ENCODE results near the gene DYNLL2. TPM values are rescaled to one million over a fixed set of nuclear protein-coding genes. Genes with fewer than 3 reads are reported as not detected.
"Not testable (repeated sequence)": the region's sequence is repeated elsewhere in the genome, so short reads cannot be mapped to it uniquely, and the experiment has no call there.

The DYNLL2 gene
- total RNA-seq, 1 donor from 2014 or later = 42.5 TPM

DNA sequence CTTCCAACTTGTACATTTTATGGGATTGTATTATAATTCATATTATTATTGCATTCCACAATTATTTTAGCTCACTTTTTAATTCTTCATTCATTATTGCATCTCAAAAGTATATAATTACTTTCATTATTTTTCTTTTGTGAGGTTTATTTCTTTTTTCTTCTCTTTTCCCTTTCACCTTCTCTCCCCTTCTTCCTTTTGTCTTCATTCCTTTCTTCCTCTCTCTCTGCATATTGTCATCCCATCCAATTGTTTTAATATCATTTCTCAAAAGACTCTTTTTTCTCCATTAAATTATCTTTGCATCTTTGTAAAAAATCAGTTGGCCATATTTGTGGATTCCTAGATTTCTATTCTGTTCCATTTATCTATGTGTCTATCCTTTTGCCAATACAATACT, 17.3 kb downstream of the DYNLL2 start:
- Mint-ChIP-seq H3K27ac (no peak overlapping the region), H3K9me3 (no peaks in the 10 kb centered on the region), H3K4me1 (ENCODE audit: unreplicated experiment) (no peaks in the 10 kb centered on the region), H3K36me3 (no peaks in the 10 kb centered on the region), H3K27me3 (no peaks in the 10 kb centered on the region), H3K4me3 (no peak overlapping the region)
- TF ChIP-seq, protein P1, sequence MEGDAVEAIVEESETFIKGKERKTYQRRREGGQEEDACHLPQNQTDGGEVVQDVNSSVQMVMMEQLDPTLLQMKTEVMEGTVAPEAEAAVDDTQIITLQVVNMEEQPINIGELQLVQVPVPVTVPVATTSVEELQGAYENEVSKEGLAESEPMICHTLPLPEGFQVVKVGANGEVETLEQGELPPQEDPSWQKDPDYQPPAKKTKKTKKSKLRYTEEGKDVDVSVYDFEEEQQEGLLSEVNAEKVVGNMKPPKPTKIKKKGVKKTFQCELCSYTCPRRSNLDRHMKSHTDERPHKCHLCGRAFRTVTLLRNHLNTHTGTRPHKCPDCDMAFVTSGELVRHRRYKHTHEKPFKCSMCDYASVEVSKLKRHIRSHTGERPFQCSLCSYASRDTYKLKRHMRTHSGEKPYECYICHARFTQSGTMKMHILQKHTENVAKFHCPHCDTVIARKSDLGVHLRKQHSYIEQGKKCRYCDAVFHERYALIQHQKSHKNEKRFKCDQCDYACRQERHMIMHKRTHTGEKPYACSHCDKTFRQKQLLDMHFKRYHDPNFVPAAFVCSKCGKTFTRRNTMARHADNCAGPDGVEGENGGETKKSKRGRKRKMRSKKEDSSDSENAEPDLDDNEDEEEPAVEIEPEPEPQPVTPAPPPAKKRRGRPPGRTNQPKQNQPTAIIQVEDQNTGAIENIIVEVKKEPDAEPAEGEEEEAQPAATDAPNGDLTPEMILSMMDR (conservative IDR thresholded peaks at IDR 0.05) = no peak
- DNase-seq (ENCODE audit: extremely low spot score, unreplicated experiment) = no peak

DNA sequence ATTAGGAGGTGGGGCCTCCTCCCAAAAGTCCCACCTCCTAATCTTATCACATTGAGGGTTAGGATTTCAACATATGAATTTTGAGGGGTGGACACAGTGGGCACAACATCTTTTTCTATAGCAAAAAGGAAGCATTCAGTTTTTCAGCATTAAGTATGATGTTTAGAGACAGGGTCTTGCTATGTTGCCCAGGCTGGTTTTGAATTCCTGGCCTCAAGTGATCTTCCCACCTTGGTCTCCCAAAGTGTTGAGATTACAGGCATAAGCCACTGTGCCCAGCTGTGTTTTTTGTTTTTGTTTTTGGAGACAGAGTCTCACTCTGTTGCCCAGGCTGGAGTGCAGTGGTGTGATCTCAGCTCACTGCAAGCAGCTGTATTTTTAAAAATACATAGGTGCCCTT, 18.7 kb downstream of the DYNLL2 start:
- H3K36me3 Mint-ChIP-seq; H3K27me3 Mint-ChIP-seq; H3K4me3 Mint-ChIP-seq; H3K9me3 Mint-ChIP-seq; H3K4me1 Mint-ChIP-seq (ENCODE audit: unreplicated experiment); H3K27ac Mint-ChIP-seq: not testable (repeated sequence)
- DNase-seq (ENCODE audit: extremely low spot score, unreplicated experiment) = peak; percentile 22

DNA sequence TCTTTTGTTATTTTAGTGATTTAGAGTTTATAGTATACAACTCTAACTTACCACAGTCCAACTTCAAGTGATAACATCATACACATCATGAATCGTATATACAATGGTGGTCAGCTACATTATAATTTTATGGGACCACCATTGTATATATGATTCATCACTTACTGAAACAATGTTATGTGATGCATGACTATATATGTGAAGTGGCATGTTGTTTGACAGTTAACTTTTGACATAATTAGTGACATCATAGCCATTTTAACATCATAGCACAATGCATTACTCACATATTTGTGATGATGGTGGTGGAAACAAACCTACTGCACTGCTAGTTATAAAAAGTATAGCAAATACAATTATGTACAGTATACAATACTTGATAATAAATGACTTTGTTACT, 21.9 kb downstream of the DYNLL2 start:
- TF ChIP-seq, protein P1 (conservative IDR thresholded peaks at IDR 0.05) = no peak
- H3K9me3 Mint-ChIP-seq = no peaks in the 10 kb centered on the region
- no peak overlapping the region for H3K27ac Mint-ChIP-seq
- H3K36me3 Mint-ChIP-seq = no peaks in the 10 kb centered on the region
- no peaks in the 10 kb centered on the region for H3K27me3 Mint-ChIP-seq
- H3K4me1 Mint-ChIP-seq (ENCODE audit: unreplicated experiment) = no peaks in the 10 kb centered on the region
- H3K4me3 Mint-ChIP-seq = no peak overlapping the region
- DNase-seq (ENCODE audit: extremely low spot score, unreplicated experiment) = no peak

DNA sequence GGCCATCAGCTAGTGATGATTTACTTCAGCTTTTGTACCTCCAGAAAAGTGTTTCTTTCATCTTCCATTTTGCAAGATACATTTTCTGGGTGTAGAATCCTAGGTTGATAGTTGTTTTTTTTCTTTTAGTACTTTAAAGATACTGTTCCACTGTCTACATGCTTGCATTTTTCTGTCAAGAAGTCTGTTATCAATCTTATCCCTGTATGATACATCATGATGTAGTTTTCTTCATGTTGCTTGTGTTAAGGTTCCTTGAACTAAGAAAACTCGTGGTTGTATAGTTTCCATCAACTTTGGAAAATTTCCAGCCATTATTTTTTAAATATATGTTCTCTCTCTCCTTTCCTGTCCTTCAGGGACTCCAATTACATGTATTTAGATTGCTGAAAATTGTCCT, 24.1 kb downstream of the DYNLL2 start:
- no peak overlapping the region for H3K4me3 Mint-ChIP-seq

DNA sequence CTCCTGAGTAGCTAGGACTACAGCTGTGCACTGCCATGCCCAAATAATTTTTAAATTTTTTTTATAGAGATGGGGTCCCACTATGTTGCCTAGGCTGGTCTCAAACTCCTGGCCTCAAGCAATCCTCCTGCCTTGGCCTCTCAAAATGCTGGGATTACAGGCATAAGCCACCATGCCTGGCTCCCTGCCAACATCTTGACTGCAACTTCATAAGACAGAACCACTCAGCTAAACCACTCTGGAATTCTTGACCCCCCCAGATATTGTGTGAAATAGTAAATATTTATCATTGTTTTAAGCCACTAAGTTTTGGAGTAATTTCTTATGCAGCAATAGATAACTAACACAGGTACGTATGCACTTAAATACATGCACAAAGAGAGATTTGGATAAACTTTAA, 26.0 kb downstream of the DYNLL2 start:
- no peaks in the 10 kb centered on the region for H3K36me3 Mint-ChIP-seq
- H3K4me1 Mint-ChIP-seq (ENCODE audit: unreplicated experiment) = no peaks in the 10 kb centered on the region
- DNase-seq (ENCODE audit: extremely low spot score, unreplicated experiment) = no peak
- H3K27me3 Mint-ChIP-seq = peaks cover 14% of the 10 kb centered on the region
- H3K27ac Mint-ChIP-seq = no peak overlapping the region
- no peak overlapping the region for H3K4me3 Mint-ChIP-seq
- TF ChIP-seq, protein P1 (conservative IDR thresholded peaks at IDR 0.05) = no peak
- H3K9me3 Mint-ChIP-seq = no peaks in the 10 kb centered on the region

More for the DNA sequence above, 24.1 kb downstream of the DYNLL2 start:
- H3K4me1 Mint-ChIP-seq (ENCODE audit: unreplicated experiment) = no peaks in the 10 kb centered on the region
- H3K36me3 Mint-ChIP-seq = no peaks in the 10 kb centered on the region
- H3K27me3 Mint-ChIP-seq = peaks cover 3% of the 10 kb centered on the region
- TF ChIP-seq, protein P1 (conservative IDR thresholded peaks at IDR 0.05) = no peak
- DNase-seq (ENCODE audit: extremely low spot score, unreplicated experiment) = no peak
- H3K27ac Mint-ChIP-seq = no peak overlapping the region
- no peaks in the 10 kb centered on the region for H3K9me3 Mint-ChIP-seq

DNA sequence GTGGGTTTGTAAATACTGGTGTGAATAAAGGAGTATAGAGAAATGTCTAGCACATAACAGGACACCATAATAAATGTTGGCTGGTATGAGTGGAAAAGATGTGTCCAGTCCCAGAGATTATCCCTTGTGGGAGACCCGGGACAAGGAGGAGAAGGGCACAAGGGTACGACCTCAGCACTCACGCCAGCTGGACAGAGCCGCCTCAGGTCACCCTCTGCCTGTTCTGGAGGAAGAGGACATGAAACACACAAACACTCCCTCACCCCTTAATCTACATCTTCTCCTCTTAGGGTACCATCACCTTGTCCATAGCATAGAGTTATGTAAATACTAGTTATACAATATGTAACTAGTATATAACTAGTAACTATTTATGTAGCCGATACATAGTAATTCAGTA, 26.8 kb downstream of the DYNLL2 start:
- TF ChIP-seq, protein P1 (conservative IDR thresholded peaks at IDR 0.05) = no peak
- no peak overlapping the region for H3K27ac Mint-ChIP-seq
- no peak for DNase-seq (ENCODE audit: extremely low spot score, unreplicated experiment)
- H3K9me3 Mint-ChIP-seq = no peaks in the 10 kb centered on the region
- H3K4me1 Mint-ChIP-seq (ENCODE audit: unreplicated experiment) = no peaks in the 10 kb centered on the region
- no peak overlapping the region for H3K4me3 Mint-ChIP-seq
- H3K36me3 Mint-ChIP-seq = no peaks in the 10 kb centered on the region
- peaks cover 22% of the 10 kb centered on the region for H3K27me3 Mint-ChIP-seq
